Thymus (tissue), 11 donors: ENCODE results near the gene PLPPR1. TPM values are rescaled to one million over a fixed set of nuclear protein-coding genes. Genes with fewer than 3 reads are reported as not detected.

Experiments
- DNase-seq, 9 donors: peaks; one replicate each; pipeline ENCODE4 v3.0.0-alpha.2; 2013; ENCODE audit warnings: low spot score in 9 of 9, low read depth in 6 of 9, missing footprints in 1 of 9
- H3K27ac ChIP-seq, 2 donors: one replicate each; pipeline ENCODE4 v1.5.1; 2013; ENCODE audit warnings: control low read depth in 1 of 2, low read depth in 1 of 2, low read length in 1 of 2, mild to moderate bottlenecking in 1 of 2, moderate library complexity in 1 of 2
- H3K27me3 ChIP-seq, 2 donors: one replicate each; pipeline ENCODE4 v1.5.1; 2013; ENCODE audit warnings: low read length in 1 of 2; ENCODE audit not compliant: control insufficient read depth in 2 of 2, insufficient read depth in 1 of 2
- H3K36me3 ChIP-seq, 2 donors: one replicate each; pipeline ENCODE4 v1.5.1; 2013; ENCODE audit warnings: low read length in 1 of 2, mild to moderate bottlenecking in 1 of 2, moderate library complexity in 1 of 2; ENCODE audit not compliant: control insufficient read depth in 2 of 2, insufficient read depth in 2 of 2
- H3K4me1 ChIP-seq, 2 donors: one replicate each; pipeline ENCODE4 v1.5.1; 2013; ENCODE audit warnings: low read length in 2 of 2; ENCODE audit not compliant: control insufficient read depth in 2 of 2, insufficient read depth in 2 of 2
- H3K4me3 ChIP-seq, 2 donors: one replicate each; pipeline ENCODE4 v1.5.1; 2013; ENCODE audit warnings: low read length in 2 of 2, control low read depth in 1 of 2, mild to moderate bottlenecking in 1 of 2
- H3K9me3 ChIP-seq, 2 donors: one replicate each; pipeline ENCODE4 v1.5.1; 2013; ENCODE audit warnings: low read length in 1 of 2, mild to moderate bottlenecking in 1 of 2; ENCODE audit not compliant: control insufficient read depth in 2 of 2, insufficient read depth in 1 of 2
- WGBS: extraction: QIAGEN DNeasy Blood & Tissue Kit; methylation state at CpG from one replicate; pipeline ENCODE4 v1.1.7; 2013; 5-methylcytosine and 5-hydroxymethylcytosine counted together
- polyA plus RNA-seq: library from polyadenylated mRNA; stranded (reverse); fragments of 200-250 nt; gene quantifications from one replicate; pipeline ENCODE4 v1.2.3, GENCODE V29; 2013
- total RNA-seq: library from RNA; stranded (reverse); fragments of 120-200 nt; gene quantifications from one replicate; pipeline ENCODE4 v1.2.4, GENCODE V29; 2013
- donor health status: healthy.

Gene PLPPR1
- total and polyA plus RNA-seq, 2 donors, result 0.25 to 0.38 TPM

- no peaks in the 10 kb centered on the region for H3K27me3 ChIP-seq
- H3K4me1 ChIP-seq, result no peaks in the 10 kb centered on the region
- H3K27ac ChIP-seq, result no peak overlapping the region
- H3K9me3 ChIP-seq, result no peaks in the 10 kb centered on the region
- WGBS, result 73% methylated on average over 1 of the region's 1 CpG
- no peak for DNase-seq
- H3K4me3 ChIP-seq, result no peak overlapping the region
- no peaks in the 10 kb centered on the region for H3K36me3 ChIP-seq
Measured at GRCh38 chr9:101094686-101095085, 66.2 kb downstream of the PLPPR1 start.

- H3K4me3 ChIP-seq, result no peak overlapping the region
- H3K9me3 ChIP-seq, result no peaks in the 10 kb centered on the region
- no peak overlapping the region for H3K27ac ChIP-seq
- H3K4me1 ChIP-seq, result no peaks in the 10 kb centered on the region
- H3K36me3 ChIP-seq, result no peaks in the 10 kb centered on the region
- no peak for DNase-seq
- 45% methylated on average over 1 of the region's 1 CpG for WGBS
- no peaks in the 10 kb centered on the region for H3K27me3 ChIP-seq
Measured at GRCh38 chr9:101097210-101097609, 68.7 kb downstream of the PLPPR1 start.

DNA sequence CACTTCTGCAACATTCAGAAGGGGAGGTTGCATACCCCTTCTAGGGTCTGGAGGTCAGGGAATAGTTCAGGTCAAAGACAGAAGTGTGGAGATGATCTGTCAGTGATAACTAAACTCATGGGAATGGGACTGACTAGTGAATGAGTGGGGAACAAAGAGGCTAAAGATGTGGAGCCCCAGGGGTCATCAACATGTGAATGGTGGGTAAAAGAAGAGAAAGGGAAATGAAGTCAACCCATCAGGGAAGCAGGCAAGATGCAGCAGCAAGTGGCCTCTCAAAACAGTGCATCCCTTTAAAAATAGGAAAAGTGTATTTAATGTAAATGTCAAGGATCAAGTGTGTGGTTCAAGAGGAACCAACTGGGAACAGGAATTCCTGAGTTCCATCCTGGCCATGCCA is 69.9 kb downstream of the PLPPR1 start:
- Histone ChIP-seq H3K4me3 (no peak overlapping the region), H3K36me3 (no peaks in the 10 kb centered on the region), H3K27me3 (no peaks in the 10 kb centered on the region), H3K4me1 (no peaks in the 10 kb centered on the region), H3K27ac (no peak overlapping the region), H3K9me3 (no peaks in the 10 kb centered on the region)
- no peak for DNase-seq

DNA sequence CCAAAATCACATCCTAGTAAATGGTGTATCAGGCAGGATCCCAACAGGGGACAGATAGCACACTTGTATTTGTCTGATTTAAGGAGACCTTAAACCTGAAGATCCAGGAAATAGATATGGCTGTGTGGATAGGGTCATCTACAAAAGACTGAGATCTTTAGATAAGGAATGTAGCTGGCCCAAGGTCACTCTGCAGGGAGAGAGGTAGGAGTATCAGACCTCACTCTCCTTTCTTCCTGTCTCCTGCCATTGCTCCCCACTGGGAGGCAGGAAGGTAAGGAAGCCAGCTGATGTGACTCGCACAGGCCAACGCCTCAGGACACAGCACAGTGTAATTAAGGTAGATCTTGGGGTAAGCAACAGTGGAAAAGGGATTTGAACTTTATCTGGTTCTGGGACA is 85.8 kb downstream of the PLPPR1 start:
- Histone ChIP-seq H3K27ac (no peak overlapping the region), H3K36me3 (no peaks in the 10 kb centered on the region), H3K9me3 (no peaks in the 10 kb centered on the region), H3K4me1 (no peaks in the 10 kb centered on the region), H3K27me3 (no peaks in the 10 kb centered on the region), H3K4me3 (no peak overlapping the region)
- DNase-seq, result no peak
- 51% methylated on average over 2 of the region's 2 CpGs for WGBS

GRCh38 chr9:101115102-101115501 is 86.6 kb downstream of the PLPPR1 start:
- WGBS, result 53% methylated on average over 4 of the region's 4 CpGs
- Histone ChIP-seq H3K4me1 (no peaks in the 10 kb centered on the region), H3K9me3 (no peaks in the 10 kb centered on the region), H3K4me3 (no peak overlapping the region), H3K36me3 (no peaks in the 10 kb centered on the region), H3K27me3 (no peaks in the 10 kb centered on the region), H3K27ac (no peak overlapping the region)
- no peak for DNase-seq

GRCh38 chr9:101117161-101117560 is 88.6 kb downstream of the PLPPR1 start:
- H3K36me3 ChIP-seq, result no peaks in the 10 kb centered on the region
- 44% methylated on average over 1 of the region's 1 CpG for WGBS
- no peaks in the 10 kb centered on the region for H3K27me3 ChIP-seq
- no peak overlapping the region for H3K27ac ChIP-seq
- no peaks in the 10 kb centered on the region for H3K4me1 ChIP-seq
- DNase-seq, result no peak
- H3K4me3 ChIP-seq, result no peak overlapping the region
- H3K9me3 ChIP-seq, result no peaks in the 10 kb centered on the region

- DNase-seq, result peak in 3 of 9 donors; percentile 2 to 4 (median 2)
- H3K27me3 ChIP-seq, result no peaks in the 10 kb centered on the region
- 49% methylated on average over 3 of the region's 3 CpGs for WGBS
- H3K36me3 ChIP-seq, result no peaks in the 10 kb centered on the region
- H3K27ac ChIP-seq, result no peak overlapping the region
- no peak overlapping the region for H3K4me3 ChIP-seq
- no peaks in the 10 kb centered on the region for H3K9me3 ChIP-seq
- no peaks in the 10 kb centered on the region for H3K4me1 ChIP-seq
Measured at GRCh38 chr9:101119206-101119819, 90.8 kb downstream of the PLPPR1 start.

DNA sequence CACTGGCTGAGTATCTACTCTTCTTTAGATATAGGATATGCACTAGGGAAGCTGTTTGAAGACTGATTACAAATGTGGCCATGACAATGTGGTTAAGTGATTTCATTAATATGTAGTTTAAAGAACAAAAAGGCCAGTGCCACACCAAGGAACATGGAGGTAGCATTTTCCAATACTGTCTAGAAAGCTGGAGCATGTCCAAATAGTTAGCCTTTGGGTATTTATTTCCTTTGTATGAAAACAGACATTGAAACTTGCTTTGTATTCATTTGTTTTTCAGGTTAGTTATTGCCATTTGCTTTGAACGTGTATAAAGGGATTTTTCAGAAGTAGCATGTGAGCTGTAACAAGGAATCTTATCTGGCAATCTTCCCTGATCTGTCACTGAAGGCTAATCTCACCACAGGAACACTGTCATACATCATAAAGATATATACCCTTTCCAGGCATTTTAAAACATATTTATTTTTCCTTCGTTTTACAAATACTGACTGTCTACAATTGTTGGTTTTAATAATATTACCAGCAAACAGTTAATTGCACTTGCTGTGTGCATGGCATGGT is 93.4 kb downstream of the PLPPR1 start:
- no peaks in the 10 kb centered on the region for H3K36me3 ChIP-seq
- H3K9me3 ChIP-seq, result no peaks in the 10 kb centered on the region
- 56% methylated on average over 2 of the region's 2 CpGs for WGBS
- no peaks in the 10 kb centered on the region for H3K27me3 ChIP-seq
- DNase-seq, result no peak
- no peak overlapping the region for H3K27ac ChIP-seq
- H3K4me3 ChIP-seq, result no peak overlapping the region
- no peaks in the 10 kb centered on the region for H3K4me1 ChIP-seq

- H3K36me3 ChIP-seq, result no peaks in the 10 kb centered on the region
- no peak overlapping the region for H3K27ac ChIP-seq
- DNase-seq, result no peak
- no peaks in the 10 kb centered on the region for H3K4me1 ChIP-seq
- H3K4me3 ChIP-seq, result no peak overlapping the region
- 70% methylated on average over 2 of the region's 2 CpGs for whole genome bisulfite sequencing
- H3K9me3 ChIP-seq, result no peaks in the 10 kb centered on the region
- H3K27me3 ChIP-seq, result no peaks in the 10 kb centered on the region
Measured at GRCh38 chr9:101126556-101126955, 98.0 kb downstream of the PLPPR1 start.
